ENCODE data around the gene ARHGEF4.

- TF ChIP-seq CTCF (IDR thresholded peaks at IDR 0.05) (no peak), POLR2A (IDR thresholded peaks at IDR 0.05) (no peak)
Measured at GRCh38 chr2:130887643-130888042, 50.9 kb downstream of the ARHGEF4 start.

Measured in heart left ventricle (tissue), 13 donors.